Lower lobe of right lung (tissue), 2 donors: Measurements from ENCODE around the gene TCTN1. TPM values are rescaled to one million over a fixed set of nuclear protein-coding genes. Genes with fewer than 3 reads are reported as not detected.

Experiments
- ATAC-seq, 2 donors: fragments of 200-7000 bp; cut with Tn5 transposase; one replicate each; pipeline ENCODE4 v1.9.1; 2020 to 2022; ENCODE audit warnings: mild to moderate bottlenecking in 2 of 2, moderate library complexity in 2 of 2
- DNase-seq: peaks from one replicate; pipeline ENCODE4 v3.0.0-alpha.2; 2020
- H3K27ac ChIP-seq: fragments of 200-600 bp; one replicate; pipeline ENCODE4 v1.8.0; 2022
- H3K27me3 ChIP-seq: fragments of 200-600 bp; one replicate; pipeline ENCODE4 v1.8.0; 2022; ENCODE audit warnings: low read depth
- H3K36me3 ChIP-seq: fragments of 200-600 bp; one replicate; pipeline ENCODE4 v1.8.0; 2022; ENCODE audit warnings: mild to moderate bottlenecking
- H3K4me1 ChIP-seq: fragments of 200-600 bp; one replicate; pipeline ENCODE4 v1.8.0; 2022
- H3K4me3 ChIP-seq: fragments of 200-600 bp; one replicate; pipeline ENCODE4 v1.8.0; 2022; ENCODE audit warnings: mild to moderate bottlenecking
- H3K9me3 ChIP-seq: fragments of 200-600 bp; one replicate; pipeline ENCODE4 v1.8.0; 2022
- CTCF ChIP-seq: fragments of 200-600 bp; IDR thresholded peaks from one replicate; pipeline ENCODE4 v1.8.0; 2022; ENCODE audit warnings: antibody characterized with exemption, mild to moderate bottlenecking
- intact Hi-C: fragments of 100-400 bp; cut with DNase I; formaldehyde crosslinking; loops from one replicate; pipeline ENCODE4 v1.11.0; 2022
- total RNA-seq: library from RNA; stranded (reverse); fragmentation: NEBNext Ultra II Directional; extraction: Animal tissue kit (Norgen Biotek cat#: 25700); gene quantifications from one replicate; pipeline ENCODE4 v1.2.1, GENCODE V29; 2021
- donor health status: DM: no; HTN: yes; CAD: no; lungs with severe emphysema.

The TCTN1 gene
- total RNA-seq, 1 donor from 2014 or later = 40.1 TPM

DNA sequence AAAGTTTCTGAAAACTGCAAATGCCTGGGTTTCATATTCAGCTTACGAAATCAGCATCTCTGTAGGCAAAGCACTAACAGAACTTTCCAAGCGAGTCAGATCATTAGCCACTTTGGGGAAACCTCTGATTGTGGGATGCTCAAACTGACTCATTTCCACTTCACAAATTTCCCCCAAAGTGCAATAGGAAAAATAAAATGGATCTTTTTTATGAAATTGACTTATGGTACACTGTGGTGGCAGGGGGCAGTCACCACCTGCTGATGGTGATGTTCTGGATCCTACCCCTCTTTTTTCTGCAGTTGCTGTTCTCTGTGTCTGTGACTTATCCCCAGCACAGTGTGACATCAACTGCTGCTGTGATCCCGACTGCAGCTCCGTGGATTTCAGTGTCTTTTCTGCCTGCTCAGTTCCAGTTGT, 5.6 kb downstream of the TCTN1 start:
- Histone ChIP-seq H3K4me3 (no peak overlapping the region), H3K4me1 (peaks cover 4% of the 10 kb centered on the region), H3K9me3 (no peaks in the 10 kb centered on the region), H3K36me3 (peaks cover 17% of the 10 kb centered on the region), H3K27ac (no peak overlapping the region), H3K27me3 (no peaks in the 10 kb centered on the region)
- DNase-seq (no peak), ATAC-seq (no peak)
- intact Hi-C loops = no loop called here
- TF ChIP-seq CTCF = no peak

- Histone ChIP-seq H3K4me1 (no peaks in the 10 kb centered on the region), H3K4me3 (no peak overlapping the region), H3K36me3 (peaks cover 22% of the 10 kb centered on the region), H3K27ac (no peak overlapping the region), H3K27me3 (no peaks in the 10 kb centered on the region), H3K9me3 (no peaks in the 10 kb centered on the region)
- intact Hi-C loops = no loop called here
- no peak for TF ChIP-seq CTCF
- DNase-seq (no peak), ATAC-seq (no peak)
Observed at GRCh38 chr12:110622582-110622981, 8.7 kb downstream of the TCTN1 start.

- H3K36me3 ChIP-seq = peaks cover 48% of the 10 kb centered on the region
- H3K27ac ChIP-seq = no peak overlapping the region
- H3K9me3 ChIP-seq = no peaks in the 10 kb centered on the region
- no peaks in the 10 kb centered on the region for H3K27me3 ChIP-seq
- intact Hi-C loops = no loop called here
- no peaks in the 10 kb centered on the region for H3K4me1 ChIP-seq
- H3K4me3 ChIP-seq = no peak overlapping the region
- TF ChIP-seq CTCF = no peak
- ATAC-seq (no peak), DNase-seq (no peak)
Observed at GRCh38 chr12:110627500-110628195, 13.7 kb downstream of the TCTN1 start.

GRCh38 chr12:110635055-110635454, 21.1 kb downstream of the TCTN1 start:
- intact Hi-C loops = no loop called here
- no peak for ATAC-seq

DNA sequence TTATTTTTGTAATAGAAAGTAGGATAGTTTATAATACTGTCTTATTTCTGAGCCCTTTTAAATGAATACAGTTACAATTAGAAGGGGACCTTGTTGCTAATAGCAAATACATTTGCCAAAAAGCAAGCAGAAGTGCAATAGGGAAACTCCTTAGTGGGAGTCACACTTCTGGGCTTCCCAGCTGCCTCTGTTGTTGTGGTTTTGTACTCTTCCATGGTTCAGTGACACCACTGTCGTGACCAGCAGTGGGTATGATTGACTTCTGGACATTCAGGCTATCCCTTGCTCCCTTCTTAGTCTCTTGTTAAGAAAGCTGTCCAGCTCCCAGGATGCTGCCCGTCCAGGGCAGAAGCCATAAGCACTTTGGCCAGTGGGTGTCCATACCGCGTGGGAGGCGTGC, 22.6 kb downstream of the TCTN1 start:
- no peak overlapping the region for H3K4me3 ChIP-seq
- no peaks in the 10 kb centered on the region for H3K4me1 ChIP-seq
- TF ChIP-seq CTCF = no peak

More at GRCh38 chr12:110635055-110635454, 21.1 kb downstream of the TCTN1 start:
- TF ChIP-seq CTCF = no peak
- Histone ChIP-seq H3K27ac (no peak overlapping the region), H3K27me3 (no peaks in the 10 kb centered on the region), H3K9me3 (no peaks in the 10 kb centered on the region), H3K36me3 (peaks cover 7% of the 10 kb centered on the region), H3K4me3 (no peak overlapping the region), H3K4me1 (no peaks in the 10 kb centered on the region)
- no peak for DNase-seq

More for the DNA sequence above, 22.6 kb downstream of the TCTN1 start:
- H3K36me3 ChIP-seq = peaks cover 13% of the 10 kb centered on the region
- no peak for ATAC-seq
- no peak overlapping the region for H3K27ac ChIP-seq
- no peak for DNase-seq
- H3K27me3 ChIP-seq = no peaks in the 10 kb centered on the region
- no peaks in the 10 kb centered on the region for H3K9me3 ChIP-seq
- intact Hi-C loops = no loop called here
